ENCODE data around the gene GOLGA2.

GOLGA2 gene

DNA sequence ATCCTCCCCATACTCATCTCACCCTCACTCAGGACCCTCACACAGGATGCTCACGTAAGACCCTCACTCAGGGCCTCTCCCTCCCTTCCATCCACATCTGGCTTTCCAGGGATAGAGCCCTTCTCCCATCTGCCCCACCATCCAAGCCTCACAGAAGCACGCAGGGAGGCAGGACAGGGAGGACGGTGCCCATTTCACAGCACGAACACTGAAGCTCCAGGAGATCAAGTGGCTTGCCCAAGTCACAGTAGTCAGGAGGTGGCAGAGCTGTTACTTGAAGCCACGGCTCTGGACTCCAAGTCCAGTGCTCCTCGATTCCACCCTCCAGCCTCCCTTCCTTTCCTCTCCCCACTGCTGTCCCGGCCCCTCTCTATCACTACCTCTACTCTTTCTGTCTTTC is 50.9 kb downstream of the GOLGA2 start:
- Histone ChIP-seq H3K4me3 (ENCODE audit: low read length in 2 of 2) (no peak overlapping the region), H3K4me1 (ENCODE audit: control insufficient read depth in 2 of 2, insufficient read depth in 2 of 2, low read length in 2 of 2) (no peaks in the 10 kb centered on the region), H3K27me3 (ENCODE audit: control insufficient read depth in 2 of 2, insufficient read depth in 2 of 2, low read length in 2 of 2) (no peaks in the 10 kb centered on the region), H3K9ac (ENCODE audit: low read depth in 1 of 2, low read length in 2 of 2) (no peak overlapping the region), H3K27ac (ENCODE audit: low read depth in 2 of 2, low read length in 2 of 2) (no peak overlapping the region), H3K36me3 (ENCODE audit: control insufficient read depth in 2 of 2, insufficient read depth in 2 of 2, low read length in 2 of 2) (peaks cover 0 to 3% of the 10 kb centered on the region in 2 donors), H3K9me3 (ENCODE audit: control insufficient read depth in 2 of 2, low read length in 2 of 2) (no peaks in the 10 kb centered on the region)

DNA sequence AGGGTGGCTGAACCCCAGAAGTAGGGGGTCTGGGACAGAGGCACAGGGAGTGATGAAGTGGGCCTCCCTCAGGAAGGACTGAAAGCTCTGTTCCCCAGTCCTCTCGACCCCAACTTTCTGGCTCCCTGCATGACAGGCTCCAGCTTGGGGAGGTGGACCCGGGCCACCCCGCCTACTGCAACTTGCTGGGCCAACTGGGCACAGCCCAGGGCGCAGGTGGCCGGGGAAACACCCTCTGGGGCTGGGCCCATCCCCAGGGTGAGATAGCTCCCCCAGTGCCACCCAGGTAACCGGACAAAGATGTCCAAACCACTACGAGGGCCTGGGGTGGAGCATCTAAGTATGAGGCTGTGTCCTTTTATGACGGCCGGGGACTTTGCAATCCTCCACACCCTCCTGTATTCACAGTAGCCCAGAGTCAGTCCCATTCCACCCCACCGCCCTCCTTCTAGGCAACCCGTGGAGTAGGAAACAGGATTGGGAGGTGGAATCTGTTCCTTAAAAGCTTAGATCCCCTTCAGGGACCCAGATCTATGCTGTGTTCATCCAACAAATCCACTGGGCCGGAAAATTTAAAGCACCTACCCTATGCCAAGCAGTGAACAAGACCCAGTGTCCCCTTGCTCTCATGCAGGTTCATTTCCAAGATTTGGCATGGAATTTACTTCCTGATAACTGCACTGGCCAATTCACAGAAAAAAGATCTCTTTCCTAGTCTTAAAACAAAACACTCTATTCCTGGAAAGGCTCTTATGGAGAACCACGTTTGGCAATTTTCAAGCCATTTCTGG is 52.7 kb downstream of the GOLGA2 start:
- Histone ChIP-seq H3K4me3 (ENCODE audit: low read length in 2 of 2) (no peak overlapping the region), H3K9ac (ENCODE audit: low read depth in 1 of 2, low read length in 2 of 2) (no peak overlapping the region), H3K4me1 (ENCODE audit: control insufficient read depth in 2 of 2, insufficient read depth in 2 of 2, low read length in 2 of 2) (peaks cover 5 to 9% of the 10 kb centered on the region in 2 donors), H3K9me3 (ENCODE audit: control insufficient read depth in 2 of 2, low read length in 2 of 2) (no peaks in the 10 kb centered on the region), H3K27ac (ENCODE audit: low read depth in 2 of 2, low read length in 2 of 2) (no peak overlapping the region), H3K36me3 (ENCODE audit: control insufficient read depth in 2 of 2, insufficient read depth in 2 of 2, low read length in 2 of 2) (peaks cover 0 to 3% of the 10 kb centered on the region in 2 donors), H3K27me3 (ENCODE audit: control insufficient read depth in 2 of 2, insufficient read depth in 2 of 2, low read length in 2 of 2) (no peaks in the 10 kb centered on the region)

DNA sequence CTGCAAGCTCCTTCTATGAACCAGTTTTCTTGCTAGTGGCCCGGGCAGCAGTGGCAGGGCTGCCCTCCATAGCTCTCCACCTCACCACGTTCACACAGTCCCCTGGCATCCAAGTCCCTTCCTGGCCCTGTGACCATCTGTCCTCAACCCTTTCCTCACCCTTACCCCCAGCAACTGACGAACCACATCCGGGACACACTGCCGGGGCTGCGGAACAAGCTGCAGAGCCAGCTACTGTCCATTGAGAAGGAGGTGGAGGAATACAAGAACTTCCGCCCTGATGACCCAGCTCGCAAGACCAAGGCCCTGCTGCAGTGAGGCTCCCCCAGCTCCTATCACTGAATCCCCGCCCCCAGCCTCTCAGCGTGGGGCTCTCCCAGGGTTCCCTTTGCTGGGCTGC is 53.8 kb downstream of the GOLGA2 start:
- peaks cover 0 to 3% of the 10 kb centered on the region in 2 donors for H3K36me3 ChIP-seq (ENCODE audit: control insufficient read depth in 2 of 2, insufficient read depth in 2 of 2, low read length in 2 of 2)
- no peak overlapping the region for H3K9ac ChIP-seq (ENCODE audit: low read depth in 1 of 2, low read length in 2 of 2)
- peaks cover 6 to 10% of the 10 kb centered on the region in 2 donors for H3K4me1 ChIP-seq (ENCODE audit: control insufficient read depth in 2 of 2, insufficient read depth in 2 of 2, low read length in 2 of 2)
- H3K27me3 ChIP-seq (ENCODE audit: control insufficient read depth in 2 of 2, insufficient read depth in 2 of 2, low read length in 2 of 2), result no peaks in the 10 kb centered on the region
- H3K4me3 ChIP-seq (ENCODE audit: low read length in 2 of 2), result no peak overlapping the region
- H3K27ac ChIP-seq (ENCODE audit: low read depth in 2 of 2, low read length in 2 of 2), result no peak overlapping the region
- no peaks in the 10 kb centered on the region for H3K9me3 ChIP-seq (ENCODE audit: control insufficient read depth in 2 of 2, low read length in 2 of 2)

DNA sequence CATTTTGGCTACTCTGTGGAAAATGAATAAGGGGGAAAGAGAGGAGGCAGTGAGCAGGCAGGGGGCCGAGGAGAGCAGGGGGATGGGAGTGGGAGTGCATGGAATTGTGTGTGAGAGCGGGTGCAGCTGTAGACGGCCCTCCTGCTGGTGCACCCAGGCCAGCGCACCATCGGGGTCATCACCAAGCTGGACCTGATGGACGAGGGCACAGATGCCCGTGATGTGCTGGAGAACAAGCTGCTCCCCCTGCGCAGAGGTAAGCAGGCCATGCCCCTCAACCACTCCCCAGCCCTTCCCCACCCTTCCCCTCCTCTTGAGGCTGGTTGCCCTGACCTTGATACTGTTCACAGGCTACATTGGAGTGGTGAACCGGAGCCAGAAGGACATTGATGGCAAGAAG is 56.0 kb downstream of the GOLGA2 start:
- Histone ChIP-seq H3K36me3 (ENCODE audit: control insufficient read depth in 2 of 2, insufficient read depth in 2 of 2, low read length in 2 of 2) (peaks cover 0 to 3% of the 10 kb centered on the region in 2 donors), H3K9me3 (ENCODE audit: control insufficient read depth in 2 of 2, low read length in 2 of 2) (no peaks in the 10 kb centered on the region), H3K4me3 (ENCODE audit: low read length in 2 of 2) (no peak overlapping the region)

DNA sequence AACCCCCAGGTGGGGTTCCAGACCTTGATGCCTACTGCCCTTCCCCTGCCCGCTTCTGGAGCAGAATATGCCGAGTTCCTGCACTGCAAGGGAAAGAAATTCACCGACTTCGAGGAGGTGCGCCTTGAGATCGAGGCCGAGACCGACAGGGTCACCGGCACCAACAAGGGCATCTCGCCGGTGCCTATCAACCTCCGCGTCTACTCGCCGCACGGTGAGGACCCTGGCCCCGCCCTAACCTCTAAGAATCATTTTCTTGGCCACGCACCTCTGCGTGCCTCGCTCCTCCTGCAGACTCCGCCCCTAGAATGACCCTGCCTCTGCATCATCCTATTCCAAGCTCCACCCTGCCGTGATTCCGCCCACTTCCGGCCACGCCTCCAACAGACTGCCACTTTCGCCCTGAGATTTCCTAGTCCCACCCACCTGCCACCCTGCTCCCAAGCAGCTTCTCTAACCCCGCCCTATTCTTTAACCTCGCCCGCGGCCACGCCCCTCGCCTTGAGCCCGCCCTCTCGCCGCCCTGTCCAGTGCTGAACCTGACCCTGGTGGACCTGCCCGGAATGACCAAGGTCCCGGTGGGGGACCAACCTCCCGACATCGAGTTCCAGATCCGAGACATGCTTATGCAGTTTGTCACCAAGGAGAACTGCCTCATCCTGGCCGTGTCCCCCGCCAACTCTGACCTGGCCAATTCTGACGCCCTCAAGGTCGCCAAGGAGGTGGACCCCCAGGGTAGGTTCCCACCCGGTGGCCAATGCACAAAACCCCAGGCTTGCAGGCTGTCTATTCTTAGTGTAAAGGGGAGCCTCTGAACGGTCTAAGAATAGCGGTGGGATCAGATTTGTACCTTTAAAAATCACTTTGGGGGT is 57.1 kb downstream of the GOLGA2 start:
- peak overlapping the region; percentile 68 to 76 for H3K4me3 ChIP-seq (ENCODE audit: low read length in 2 of 2)
- peaks cover 6 to 10% of the 10 kb centered on the region in 2 donors for H3K4me1 ChIP-seq (ENCODE audit: control insufficient read depth in 2 of 2, insufficient read depth in 2 of 2, low read length in 2 of 2)
- H3K27me3 ChIP-seq (ENCODE audit: control insufficient read depth in 2 of 2, insufficient read depth in 2 of 2, low read length in 2 of 2), result no peaks in the 10 kb centered on the region
- peak overlapping the region in 1 of 2 donors; percentile 38 for H3K27ac ChIP-seq (ENCODE audit: low read depth in 2 of 2, low read length in 2 of 2)
- no peaks in the 10 kb centered on the region for H3K9me3 ChIP-seq (ENCODE audit: control insufficient read depth in 2 of 2, low read length in 2 of 2)
- H3K36me3 ChIP-seq (ENCODE audit: control insufficient read depth in 2 of 2, insufficient read depth in 2 of 2, low read length in 2 of 2), result peaks cover 0 to 3% of the 10 kb centered on the region in 2 donors
- H3K9ac ChIP-seq (ENCODE audit: low read depth in 1 of 2, low read length in 2 of 2), result peak overlapping the region; percentile 49 to 63

More for the DNA sequence above, 56.0 kb downstream of the GOLGA2 start:
- Histone ChIP-seq H3K27me3 (ENCODE audit: control insufficient read depth in 2 of 2, insufficient read depth in 2 of 2, low read length in 2 of 2) (no peaks in the 10 kb centered on the region), H3K27ac (ENCODE audit: low read depth in 2 of 2, low read length in 2 of 2) (no peak overlapping the region), H3K4me1 (ENCODE audit: control insufficient read depth in 2 of 2, insufficient read depth in 2 of 2, low read length in 2 of 2) (peaks cover 6 to 10% of the 10 kb centered on the region in 2 donors), H3K9ac (ENCODE audit: low read depth in 1 of 2, low read length in 2 of 2) (no peak overlapping the region)

DNA sequence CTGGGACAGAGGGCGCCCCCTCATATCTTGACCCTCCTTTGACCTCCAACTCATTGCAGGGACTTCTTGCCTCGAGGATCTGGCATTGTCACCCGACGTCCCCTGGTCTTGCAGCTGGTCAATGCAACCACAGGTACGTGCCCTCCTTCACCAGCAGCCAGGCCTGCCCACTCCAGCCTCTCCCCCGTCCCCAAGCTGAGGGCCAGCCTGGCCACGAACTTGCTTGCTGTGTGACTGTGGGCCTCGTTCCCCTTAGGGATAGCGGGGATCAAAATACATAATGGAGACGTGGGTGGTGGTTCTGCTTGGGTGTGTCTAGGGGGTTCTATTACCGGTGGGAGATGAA is 57.7 kb downstream of the GOLGA2 start:
- Histone ChIP-seq H3K4me1 (ENCODE audit: control insufficient read depth in 2 of 2, insufficient read depth in 2 of 2, low read length in 2 of 2) (peaks cover 6 to 10% of the 10 kb centered on the region in 2 donors), H3K9ac (ENCODE audit: low read depth in 1 of 2, low read length in 2 of 2) (peak overlapping the region; percentile 49 to 63), H3K36me3 (ENCODE audit: control insufficient read depth in 2 of 2, insufficient read depth in 2 of 2, low read length in 2 of 2) (peaks cover 0 to 3% of the 10 kb centered on the region in 2 donors), H3K9me3 (ENCODE audit: control insufficient read depth in 2 of 2, low read length in 2 of 2) (no peaks in the 10 kb centered on the region), H3K27ac (ENCODE audit: low read depth in 2 of 2, low read length in 2 of 2) (peak overlapping the region in 1 of 2 donors; percentile 38), H3K27me3 (ENCODE audit: control insufficient read depth in 2 of 2, insufficient read depth in 2 of 2, low read length in 2 of 2) (no peaks in the 10 kb centered on the region), H3K4me3 (ENCODE audit: low read length in 2 of 2) (peak overlapping the region; percentile 68 to 76)

DNA sequence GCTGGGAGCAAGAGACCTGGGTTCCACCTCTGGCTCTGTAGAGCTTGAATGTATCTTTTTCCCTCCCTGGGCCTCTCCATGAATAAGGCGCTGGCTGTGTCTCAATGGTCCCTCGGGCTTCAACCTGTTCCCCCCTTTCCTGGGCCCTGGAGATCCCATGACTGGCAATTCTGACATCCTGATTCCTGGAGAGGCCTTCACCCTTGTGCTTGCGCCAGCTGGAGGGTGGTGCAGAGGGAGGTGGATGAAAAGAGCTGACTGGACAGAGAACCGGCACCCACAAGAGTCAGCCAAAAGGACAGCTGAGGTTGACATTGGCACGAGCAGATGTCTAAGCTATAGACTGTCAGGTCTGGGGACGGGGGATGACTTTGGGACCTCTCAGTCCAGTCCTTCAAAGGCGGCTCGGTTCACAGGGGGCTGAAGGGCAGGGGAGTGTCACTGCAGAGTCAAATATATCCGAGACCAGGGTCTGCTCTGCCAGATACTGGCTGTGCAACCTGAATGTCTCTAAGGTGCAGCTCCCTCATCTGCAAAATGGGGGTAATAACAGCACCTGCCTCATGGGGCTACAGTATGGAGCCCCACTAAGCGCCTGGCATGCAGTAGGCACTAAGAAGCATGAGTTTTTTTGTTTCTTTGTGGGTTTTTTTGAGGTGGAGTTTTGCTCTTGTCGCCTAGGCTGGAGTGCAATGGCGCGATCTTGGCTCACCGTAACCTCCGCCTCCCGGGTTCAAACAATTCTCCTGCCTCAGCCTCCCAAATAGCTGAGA is 58.8 kb downstream of the GOLGA2 start:
- Histone ChIP-seq H3K4me3 (ENCODE audit: low read length in 2 of 2) (no peak overlapping the region), H3K36me3 (ENCODE audit: control insufficient read depth in 2 of 2, insufficient read depth in 2 of 2, low read length in 2 of 2) (peaks cover 0 to 3% of the 10 kb centered on the region in 2 donors), H3K4me1 (ENCODE audit: control insufficient read depth in 2 of 2, insufficient read depth in 2 of 2, low read length in 2 of 2) (peaks cover 6 to 11% of the 10 kb centered on the region in 2 donors), H3K9me3 (ENCODE audit: control insufficient read depth in 2 of 2, low read length in 2 of 2) (no peaks in the 10 kb centered on the region), H3K27ac (ENCODE audit: low read depth in 2 of 2, low read length in 2 of 2) (peak overlapping the region in 1 of 2 donors; percentile 17), H3K9ac (ENCODE audit: low read depth in 1 of 2, low read length in 2 of 2) (no peak overlapping the region), H3K27me3 (ENCODE audit: control insufficient read depth in 2 of 2, insufficient read depth in 2 of 2, low read length in 2 of 2) (no peaks in the 10 kb centered on the region)

DNA sequence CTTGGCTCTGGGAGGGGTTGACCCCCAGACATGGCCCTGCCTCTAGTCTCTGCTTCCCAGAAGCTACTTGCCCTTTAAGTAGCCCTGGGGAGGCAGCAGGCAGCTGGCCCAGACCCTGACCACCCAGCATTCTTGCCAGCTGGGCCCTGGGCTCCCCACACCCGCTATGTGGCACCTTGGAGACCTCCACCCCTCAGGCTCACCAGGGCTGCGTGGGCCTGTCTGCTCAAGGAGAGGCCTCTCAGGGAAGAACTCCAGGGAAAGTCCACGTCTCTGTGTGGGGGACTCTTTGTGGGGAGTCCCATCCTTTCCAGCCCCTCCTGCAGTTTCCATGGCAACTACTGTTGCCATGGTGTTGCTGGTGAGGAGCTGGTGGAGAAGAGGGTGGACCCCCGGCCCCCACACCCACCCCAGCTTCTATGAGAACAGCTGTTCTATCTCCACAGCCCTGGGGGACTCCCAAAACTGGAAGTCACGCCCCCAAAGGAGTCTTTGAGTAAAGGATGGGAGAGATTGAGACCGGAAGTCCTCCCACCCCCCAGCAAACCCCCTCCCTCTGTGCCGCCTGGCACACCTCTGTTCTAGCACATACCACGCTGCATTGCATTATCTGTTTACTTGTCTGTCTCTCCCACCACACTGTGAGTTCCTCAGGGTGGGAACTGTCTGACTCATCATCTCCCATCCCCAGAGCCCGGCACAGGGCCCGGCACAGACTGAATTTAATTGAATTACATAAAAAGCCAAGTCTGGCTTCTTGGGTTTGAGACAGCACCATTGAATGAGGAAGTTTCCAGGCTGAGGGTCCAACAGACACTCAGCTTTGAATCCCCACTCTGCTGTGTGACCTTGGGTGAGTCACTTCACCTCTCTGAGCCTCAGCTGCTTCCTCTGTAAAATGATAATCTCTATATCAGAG is 60.1 kb downstream of the GOLGA2 start:
- Histone ChIP-seq H3K27me3 (ENCODE audit: control insufficient read depth in 2 of 2, insufficient read depth in 2 of 2, low read length in 2 of 2) (no peaks in the 10 kb centered on the region), H3K9ac (ENCODE audit: low read depth in 1 of 2, low read length in 2 of 2) (no peak overlapping the region), H3K9me3 (ENCODE audit: control insufficient read depth in 2 of 2, low read length in 2 of 2) (no peaks in the 10 kb centered on the region), H3K4me3 (ENCODE audit: low read length in 2 of 2) (no peak overlapping the region), H3K36me3 (ENCODE audit: control insufficient read depth in 2 of 2, insufficient read depth in 2 of 2, low read length in 2 of 2) (peaks cover 0 to 3% of the 10 kb centered on the region in 2 donors), H3K27ac (ENCODE audit: low read depth in 2 of 2, low read length in 2 of 2) (peak overlapping the region; percentile 18 to 52), H3K4me1 (ENCODE audit: control insufficient read depth in 2 of 2, insufficient read depth in 2 of 2, low read length in 2 of 2) (peaks cover 6 to 21% of the 10 kb centered on the region in 2 donors)

Measured in mucosa of rectum (tissue), 2 donors.